GM23338 (cell line): ENCODE results near the gene ST3GAL4. TPM values are rescaled to one million over a fixed set of nuclear protein-coding genes. Genes with fewer than 3 reads are reported as not detected.
A peak's percentile ranks its signal among the peaks of the same experiment; 100 is the strongest.
"Not testable (repeated sequence)": the region's sequence is repeated elsewhere in the genome, so short reads cannot be mapped to it uniquely, and the experiment has no call there.

Source experiments
- ATAC-seq: fragments of 200-7000 bp; cut with Tn5 transposase; 3 replicates; pipeline ENCODE4 v1.9.1; 2020
- DNase-seq: peaks from one replicate; pipeline ENCODE4 v3.0.0-alpha.2; 2015; ENCODE audit warnings: low spot score
- H2AFZ ChIP-seq: fragments of 200-600 bp; sonication (generic); 2 replicates; pipeline ENCODE4 v1.8.0; 2016; ENCODE audit warnings: antibody characterized with exemption, mild to moderate bottlenecking, moderate library complexity
- H3F3A ChIP-seq: fragments of 200-600 bp; sonication (generic); replicated peaks from 2 replicates; pipeline ENCODE4 v1.8.0; 2017; ENCODE audit warnings: antibody characterized with exemption, mixed run types, low read depth
- H3K27ac ChIP-seq: fragments of 200-600 bp; sonication (generic); 2 replicates; pipeline ENCODE4 v1.6.1; 2016; ENCODE audit warnings: low read depth
- H3K27me3 ChIP-seq: fragments of 200-600 bp; sonication (generic); 2 replicates; pipeline ENCODE4 v1.8.0; 2016; ENCODE audit warnings: mild to moderate bottlenecking, mixed run types, moderate library complexity; ENCODE audit not compliant: insufficient read depth
- H3K36me3 ChIP-seq: fragments of 200-600 bp; sonication (generic); 2 replicates; pipeline ENCODE4 v1.8.0; 2016; ENCODE audit warnings: mild to moderate bottlenecking; ENCODE audit not compliant: insufficient read depth
- H3K4me1 ChIP-seq: fragments of 200-600 bp; sonication (generic); 2 replicates; pipeline ENCODE4 v1.8.0; 2016; ENCODE audit warnings: mild to moderate bottlenecking, moderate library complexity; ENCODE audit not compliant: insufficient read depth
- H3K4me2 ChIP-seq: fragments of 200-600 bp; sonication (generic); 2 replicates; pipeline ENCODE4 v1.7.1; 2017; ENCODE audit warnings: mixed run types
- H3K4me3 ChIP-seq: fragments of 200-600 bp; sonication (generic); 2 replicates; pipeline ENCODE4 v1.6.1; 2016; ENCODE audit warnings: mixed run types
- H3K79me2 ChIP-seq: fragments of 200-600 bp; sonication (generic); replicated peaks from 2 replicates; pipeline ENCODE4 v1.8.0; 2017; ENCODE audit warnings: mild to moderate bottlenecking; ENCODE audit not compliant: insufficient read depth
- H3K9me2 ChIP-seq: fragments of 200-600 bp; sonication (generic); 2 replicates; pipeline ENCODE4 v1.8.0; 2017; ENCODE audit not compliant: insufficient read depth
- H4K20me1 ChIP-seq: fragments of 200-600 bp; sonication (generic); replicated peaks from 2 replicates; pipeline ENCODE4 v1.8.0; 2017; ENCODE audit warnings: mild to moderate bottlenecking; ENCODE audit not compliant: insufficient read depth
- H3K27ac Mint-ChIP-seq: 2 replicates; pipeline ENCODE4 v1.8.0; 2020; ENCODE audit warnings: inconsistent platforms, mild to moderate bottlenecking, moderate library complexity, mixed read lengths
- H3K27me3 Mint-ChIP-seq: 3 replicates; pipeline ENCODE4 v1.8.0; 2022; ENCODE audit warnings: low read depth, mild to moderate bottlenecking, moderate library complexity, mixed read lengths, inconsistent platforms; ENCODE audit not compliant: insufficient read depth, poor library complexity
- H3K36me3 Mint-ChIP-seq: 3 replicates; pipeline ENCODE4 v1.8.0; 2021; ENCODE audit warnings: low read depth, mild to moderate bottlenecking, inconsistent platforms, moderate library complexity, mixed read lengths
- H3K4me1 Mint-ChIP-seq: 3 replicates; pipeline ENCODE4 v1.8.0; 2020; ENCODE audit warnings: mild to moderate bottlenecking, inconsistent platforms, mixed read lengths
- H3K4me3 Mint-ChIP-seq: 3 replicates; pipeline ENCODE4 v1.8.0; 2021; ENCODE audit warnings: moderate library complexity, mild to moderate bottlenecking, inconsistent platforms, mixed read lengths
- H3K9me3 Mint-ChIP-seq: 3 replicates; pipeline ENCODE4 v1.8.0; 2020; ENCODE audit warnings: moderate library complexity, mild to moderate bottlenecking, inconsistent platforms, mixed read lengths
- CREB1 ChIP-seq: fragments of 250-450 bp; sonication (Bioruptor Pico); IDR thresholded peaks from 2 replicates; pipeline ENCODE4 v1.5.0; 2020; ENCODE audit warnings: low read depth, mild to moderate bottlenecking, moderate library complexity
- CTCF ChIP-seq, 2 experiments: fragments of 200-600 bp in 1 of 2; sonication (generic) in 1 of 2; conservative IDR thresholded peaks; 2 replicates each; pipeline versions ENCODE4 v1.5.1 to v1.6.1; 2016 to 2017; ENCODE audit warnings: antibody characterized with exemption in 2 of 2, low read depth in 2 of 2, mild to moderate bottlenecking in 2 of 2, moderate library complexity in 1 of 2
- EZH2 ChIP-seq: fragments of 200-600 bp; sonication (generic); IDR thresholded peaks from one replicate; pipeline ENCODE4 v1.8.0; 2017; ENCODE audit warnings: antibody characterized with exemption, mild to moderate bottlenecking, low read depth; ENCODE audit not compliant: unreplicated experiment
- JUNB ChIP-seq: IDR thresholded peaks from one replicate; pipeline ENCODE4 v1.6.1; 2016; ENCODE audit warnings: antibody characterized with exemption; ENCODE audit not compliant: unreplicated experiment
- NANOG ChIP-seq: IDR thresholded peaks from 2 replicates; pipeline ENCODE4 v1.6.1; 2016; ENCODE audit warnings: antibody characterized with exemption, borderline replicate concordance
- REST ChIP-seq: IDR thresholded peaks from one replicate; pipeline ENCODE4 v1.6.1; 2018; ENCODE audit warnings: antibody characterized with exemption; ENCODE audit not compliant: unreplicated experiment
- STAT1 ChIP-seq: IDR thresholded peaks from one replicate; pipeline ENCODE4 v1.6.1; 2016; ENCODE audit warnings: antibody characterized with exemption; ENCODE audit not compliant: unreplicated experiment
- ZNF331 ChIP-seq: fragments of 250-450 bp; sonication (Bioruptor Pico); IDR thresholded peaks from 2 replicates; pipeline ENCODE4 v1.5.0; 2020; ENCODE audit warnings: low read depth, mild to moderate bottlenecking, moderate library complexity
- ZNF462 ChIP-seq: fragments of 250-450 bp; sonication (Bioruptor Pico); IDR thresholded peaks from 2 replicates; pipeline ENCODE4 v1.5.0; 2020; ENCODE audit warnings: mild to moderate bottlenecking, moderate library complexity
- polyA plus RNA-seq: library from polyadenylated mRNA; unstranded; fragments of >200 nt; fragmentation: Nextera tagmentation; extraction: Ambion mirVana; gene quantifications from 2 replicates; pipeline ENCODE4 v1.2.1, GENCODE V29; 2016
- total RNA-seq: library from RNA; depleted of rRNA; stranded (reverse); fragments of >200 nt; shearing (Covaris generic); gene quantifications from 2 replicates; pipeline ENCODE4 v1.2.3, GENCODE V29; 2014

ST3GAL4 gene
- total and polyA plus RNA-seq, 2 experiments from 2014 or later, result 10.1 to 28.0 TPM

- DNase-seq, result peak; percentile 32
- not testable (repeated sequence) for H3K9me3 Mint-ChIP-seq, H3K9me2 ChIP-seq, H3K27me3 ChIP-seq, H3K36me3 Mint-ChIP-seq, H4K20me1 ChIP-seq, H3K4me2 ChIP-seq, H3K79me2 ChIP-seq, H3K4me1 ChIP-seq, H3K27ac ChIP-seq, H3K36me3 ChIP-seq, H2AFZ ChIP-seq, H3F3A ChIP-seq, H3K4me3 ChIP-seq, H3K4me3 Mint-ChIP-seq
- peak; percentile 54 for ATAC-seq
- Mint-ChIP-seq H3K27ac (peak overlapping the region; percentile 44; the same call in 1 of the 2 replicates), H3K27me3 (peaks cover 13% of the 10 kb centered on the region), H3K4me1 (peaks cover 22% of the 10 kb centered on the region)
Observed at GRCh38 chr11:126386729-126387071, 31.2 kb downstream of the ST3GAL4 start.

- Mint-ChIP-seq H3K4me3 (no peak overlapping the region), H3K27ac (no peak overlapping the region), H3K36me3 (no peaks in the 10 kb centered on the region), H3K27me3 (peaks cover 13% of the 10 kb centered on the region), H3K9me3 (no peaks in the 10 kb centered on the region; the same call in 2 of the 3 replicates), H3K4me1 (peaks cover 30% of the 10 kb centered on the region)
- Histone ChIP-seq H3K27ac (no peak overlapping the region), H3K27me3 (no peaks in the 10 kb centered on the region), H4K20me1 (no peaks in the 10 kb centered on the region), H3K79me2 (peaks cover 18% of the 10 kb centered on the region), H3F3A (no peaks in the 10 kb centered on the region), H3K4me1 (peaks cover 6% of the 10 kb centered on the region; the same call in 1 of the 2 replicates), H3K36me3 (no peaks in the 10 kb centered on the region), H3K9me2 (no peaks in the 10 kb centered on the region), H3K4me2 (no peak overlapping the region), H2AFZ (no peak overlapping the region), H3K4me3 (no peak overlapping the region)
- no peak for TF ChIP-seq EZH2
- no peak for TF ChIP-seq ZNF462 (CRISPR knock-in tag)
- no peak for TF ChIP-seq CREB1
- no peak for TF ChIP-seq REST
- TF ChIP-seq NANOG, result no peak
- no peak for TF ChIP-seq ZNF331 (CRISPR knock-in tag)
- no peak for TF ChIP-seq CTCF (conservative IDR thresholded peaks at IDR 0.05; ENCODE audit: low read depth in 2 of 2)
- TF ChIP-seq STAT1, result no peak
- TF ChIP-seq JUNB, result no peak
- DNase-seq (no peak), ATAC-seq (no peak)
Observed at GRCh38 chr11:126387857-126388256, 32.4 kb downstream of the ST3GAL4 start.
